Measurements from ENCODE around the gene UTS2.

Gene UTS2

GRCh38 chr1:7862211-7863060 lies 9.6 kb upstream of the UTS2 start:
- no peak for DNase-seq

DNA sequence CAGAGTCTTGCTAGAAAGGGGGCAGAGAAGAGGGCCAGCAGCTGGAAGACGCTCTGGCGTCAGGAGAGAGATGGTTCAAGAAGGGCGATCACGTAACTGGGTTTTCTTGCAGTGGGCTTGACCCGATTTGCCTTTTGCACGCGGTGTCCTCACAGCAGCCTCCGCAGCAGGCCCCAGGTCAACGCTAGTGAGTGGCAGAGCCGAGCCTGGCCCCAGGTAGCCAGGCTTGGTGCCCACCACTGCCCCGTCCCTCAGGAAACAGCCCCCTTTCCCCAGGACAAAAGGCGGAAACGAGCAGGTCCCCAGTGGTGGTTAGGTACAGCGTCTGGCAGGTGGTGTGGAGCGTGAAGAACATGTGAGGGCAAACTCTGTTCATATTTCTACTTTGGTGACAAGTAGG lies 8.6 kb upstream of the UTS2 start:
- no peak for DNase-seq

DNA sequence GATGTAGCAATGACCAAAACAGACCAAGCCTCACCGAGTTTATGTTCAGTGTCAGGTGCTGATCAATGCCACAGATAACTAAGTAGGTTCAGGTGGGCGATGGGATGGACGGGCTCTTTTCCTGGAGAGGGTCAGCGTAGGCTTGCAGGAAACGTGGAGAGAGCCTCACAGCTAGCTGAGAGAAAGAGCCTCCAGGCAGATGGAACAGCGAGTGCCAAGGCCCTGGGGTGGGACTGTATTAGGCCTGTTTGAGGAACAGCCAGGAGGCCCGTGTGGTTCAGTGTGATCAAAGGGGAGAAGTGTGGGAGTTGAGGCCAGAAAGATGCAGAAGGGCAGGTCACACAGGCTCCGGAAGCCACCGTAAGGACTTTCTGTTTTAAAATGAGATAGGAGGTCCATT lies 7.3 kb upstream of the UTS2 start:
- no peak for DNase-seq

DNA sequence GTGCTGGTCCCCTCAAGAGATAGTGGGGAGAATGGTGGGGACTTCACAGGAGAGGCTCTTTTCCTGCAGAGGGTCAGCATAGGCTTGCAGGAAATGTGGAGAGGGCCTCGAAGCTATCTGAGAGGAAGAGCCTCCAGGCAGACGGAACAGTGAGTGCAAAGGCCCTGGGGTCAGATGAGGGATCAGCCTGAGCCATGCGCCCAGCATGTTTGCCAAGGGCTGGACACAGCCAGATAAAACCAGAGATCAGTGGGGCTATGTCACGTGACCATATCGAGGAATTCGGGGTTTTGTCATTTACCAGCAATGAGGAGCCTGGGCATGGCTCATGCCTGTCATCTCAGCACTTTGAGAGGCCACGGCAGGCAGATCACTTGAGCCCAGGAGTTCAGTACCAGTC lies 6.5 kb upstream of the UTS2 start:
- no peak for DNase-seq

- no peak for DNase-seq
Observed at GRCh38 chr1:7857985-7858384, 5.1 kb upstream of the UTS2 start.

DNA sequence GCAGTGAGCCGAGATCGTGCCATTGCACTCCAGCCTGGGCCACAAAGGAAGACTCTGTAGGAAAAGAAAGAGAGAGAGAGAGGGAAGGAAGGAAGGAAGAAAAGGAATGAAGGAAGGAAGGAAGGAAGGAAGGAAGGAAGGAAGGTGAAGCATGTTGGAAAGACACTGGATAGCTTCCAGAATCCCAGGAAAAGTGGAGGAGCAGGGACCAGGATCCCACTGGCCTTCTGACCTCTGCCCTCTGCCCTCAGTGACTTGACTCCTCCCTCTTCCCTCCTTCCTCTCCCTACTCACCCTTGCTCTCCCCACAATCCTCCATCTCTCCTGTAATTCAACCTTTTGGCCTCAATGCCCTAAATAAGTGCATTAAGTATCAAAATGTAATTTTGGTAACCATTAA lies 4.1 kb upstream of the UTS2 start:
- DNase-seq, result no peak

GRCh38 chr1:7856345-7856744 lies 3.5 kb upstream of the UTS2 start:
- DNase-seq, result no peak

DNA sequence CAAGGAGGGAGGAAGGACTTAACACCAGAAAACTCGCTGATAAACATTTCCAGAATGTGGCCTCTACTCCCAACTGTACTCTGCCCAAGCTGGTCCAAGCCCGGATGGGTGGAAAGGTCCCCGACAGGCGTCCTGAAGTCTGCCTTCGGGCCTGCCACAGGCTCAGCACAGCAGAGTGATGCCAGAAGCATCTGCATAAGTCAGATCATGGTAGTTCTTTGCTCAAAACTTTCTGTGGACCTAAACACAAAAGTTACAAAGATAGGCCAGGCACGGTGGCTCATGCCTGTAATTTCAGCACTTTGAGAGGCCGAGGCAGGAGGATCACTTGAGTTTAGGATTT lies 790 bp upstream of the UTS2 start:
- DNase-seq, result no peak

GRCh38 chr1:7850786-7851185 lies 2.1 kb downstream of the UTS2 start:
- DNase-seq, result no peak

DNA sequence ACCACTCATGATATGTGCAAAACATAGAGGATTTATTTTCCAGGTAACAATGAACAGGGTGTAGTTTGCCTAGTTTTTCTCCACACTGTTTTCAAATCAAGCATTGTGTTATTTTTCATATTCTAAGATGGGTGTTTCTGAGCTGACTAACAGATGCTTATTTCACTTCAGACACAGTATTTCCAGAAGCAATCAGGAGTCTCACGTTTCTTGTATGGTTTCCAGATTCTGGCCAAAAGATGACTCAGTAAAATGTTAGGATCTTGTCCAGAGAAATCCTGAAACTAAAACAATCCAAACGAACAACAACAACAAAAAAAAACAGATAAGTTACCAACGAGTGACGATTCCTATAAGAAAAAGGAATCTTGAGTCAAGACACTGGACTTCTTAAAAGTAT lies 5.3 kb downstream of the UTS2 start:
- no peak for DNase-seq

- DNase-seq, result no peak
Observed at GRCh38 chr1:7846656-7847055, 6.2 kb downstream of the UTS2 start.

DNA sequence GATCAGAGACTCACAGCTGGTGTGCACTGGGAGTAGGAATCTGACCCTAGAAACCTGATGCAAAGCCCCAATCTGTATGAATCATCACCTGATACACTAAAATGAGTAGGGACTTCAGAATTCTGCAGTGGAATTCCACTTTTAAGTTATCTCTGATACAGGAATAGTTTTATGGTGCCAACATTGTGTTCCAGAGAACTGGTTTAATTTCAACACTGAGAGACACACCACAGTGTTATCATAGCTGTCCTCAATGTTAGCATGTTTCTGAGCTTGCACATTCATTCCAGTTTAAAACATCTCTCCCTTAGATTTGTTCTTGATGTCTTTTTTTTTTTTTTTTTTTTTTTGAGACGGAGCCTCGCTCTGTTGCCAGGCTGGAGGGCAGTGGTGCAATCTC lies 7.1 kb downstream of the UTS2 start:
- DNase-seq, result no peak

DNA sequence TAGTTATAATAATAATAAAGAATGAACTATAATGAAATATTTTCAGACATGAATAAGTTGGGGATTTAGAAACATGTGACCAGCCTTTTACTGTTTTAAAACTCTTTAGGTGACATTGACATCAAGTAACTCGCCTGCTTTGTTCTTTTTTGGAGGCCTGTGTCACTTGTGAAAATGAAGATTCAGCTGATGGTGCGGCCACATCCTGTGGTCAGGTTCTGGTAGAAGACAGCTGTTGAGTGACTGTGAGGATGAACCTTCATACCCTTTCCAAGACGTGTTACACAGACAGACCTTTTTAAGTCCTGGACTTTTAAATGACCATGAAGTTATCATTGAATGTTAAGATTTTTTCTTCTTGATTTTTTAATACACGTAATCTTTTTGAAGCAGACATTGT lies 10.3 kb downstream of the UTS2 start:
- no peak for DNase-seq

DNA sequence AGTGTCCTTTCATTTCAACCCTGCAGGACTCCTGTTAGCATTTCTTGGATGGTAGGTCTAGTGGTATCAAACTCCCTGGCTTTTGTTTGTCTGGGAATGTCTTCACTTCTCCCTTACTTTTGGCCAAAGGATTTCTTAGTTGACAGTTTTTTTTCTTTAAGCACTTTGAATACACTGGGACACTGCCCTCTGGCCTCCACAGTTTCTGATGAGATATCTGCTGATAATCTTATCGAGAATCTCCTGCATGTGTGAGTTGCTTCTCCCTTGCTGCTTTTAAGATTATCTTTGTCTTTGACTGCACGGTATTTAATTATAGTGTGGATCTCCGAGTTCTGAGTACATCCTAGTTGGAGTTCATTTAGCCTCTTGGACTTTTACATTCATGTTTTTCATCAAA lies 13.3 kb downstream of the UTS2 start:
- DNase-seq, result no peak

DNA sequence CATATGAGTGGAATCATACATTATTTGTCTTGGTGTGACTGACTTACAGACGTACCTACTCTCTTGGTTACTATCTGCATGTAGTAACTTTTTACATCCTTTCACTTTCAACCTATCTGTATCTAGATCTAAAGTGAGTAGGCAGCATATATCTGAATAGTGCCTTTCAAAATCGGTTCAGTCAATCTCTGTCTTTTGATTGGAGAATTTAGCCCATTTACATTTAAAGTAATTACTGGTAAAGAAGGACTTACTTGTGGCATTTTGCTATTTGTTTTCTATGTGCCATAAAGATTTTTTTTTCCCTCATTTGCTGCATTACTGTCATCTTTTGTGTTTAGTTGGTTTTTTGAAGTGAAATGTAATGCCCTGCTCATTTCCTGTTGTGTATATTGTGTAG lies 14.2 kb downstream of the UTS2 start:
- DNase-seq, result no peak

GRCh38 chr1:7833035-7833434 lies 19.8 kb downstream of the UTS2 start:
- no peak for DNase-seq

DNA sequence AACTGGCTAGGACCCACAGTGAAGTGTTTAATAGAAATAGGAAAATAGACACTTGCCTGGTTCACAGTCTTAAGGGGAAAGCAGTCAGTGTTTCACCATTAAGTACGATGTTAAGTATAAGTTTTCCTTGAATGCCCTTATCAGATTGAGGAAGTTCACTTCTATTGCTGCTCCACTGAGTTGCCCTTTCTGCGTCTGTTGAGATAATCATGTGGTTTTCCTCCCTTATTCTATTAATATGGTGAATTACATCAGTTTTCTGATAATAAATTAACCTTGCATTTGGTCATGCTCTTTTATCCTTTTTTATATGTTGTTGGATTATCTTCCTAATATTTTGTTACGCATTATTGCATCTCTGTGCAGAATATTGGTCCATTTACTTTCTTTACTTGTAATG lies 21.4 kb downstream of the UTS2 start:
- DNase-seq, result no peak

DNA sequence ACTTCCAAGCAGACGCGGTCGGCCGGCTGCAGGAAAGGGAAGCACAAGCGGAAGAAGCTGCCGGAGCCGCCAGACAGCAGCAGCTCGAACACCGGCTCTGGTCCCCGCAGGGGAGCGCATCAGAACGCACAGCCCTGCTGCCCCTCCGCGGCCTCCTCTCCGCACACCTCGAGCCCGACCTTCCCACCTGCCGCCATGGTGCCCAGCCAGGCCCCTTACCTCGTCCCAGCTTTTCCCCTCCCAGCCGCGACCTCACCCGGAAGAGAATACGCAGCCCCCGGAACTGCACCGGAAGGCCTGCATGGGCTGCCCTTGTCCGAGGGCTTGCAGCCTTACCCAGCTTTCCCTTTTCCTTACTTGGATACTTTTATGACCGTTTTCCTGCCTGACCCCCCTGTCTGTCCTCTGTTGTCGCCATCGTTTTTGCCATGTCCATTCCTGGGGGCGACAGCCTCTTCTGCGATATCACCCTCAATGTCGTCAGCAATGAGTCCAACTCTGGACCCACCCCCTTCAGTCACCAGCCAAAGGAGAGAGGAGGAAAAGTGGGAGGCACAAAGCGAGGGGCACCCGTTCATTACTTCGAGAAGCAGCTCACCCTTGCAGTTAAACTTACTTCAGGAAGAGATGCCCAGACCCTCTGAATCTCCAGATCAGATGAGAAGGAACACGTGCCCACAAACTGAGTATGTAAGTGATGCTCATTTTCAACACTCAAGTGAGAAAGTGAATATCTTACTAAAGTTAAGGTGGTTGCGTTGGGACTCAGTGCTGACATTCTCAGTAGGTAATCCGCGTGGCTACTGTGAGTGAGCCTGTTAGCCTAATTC lies 25.5 kb downstream of the UTS2 start:
- no peak for DNase-seq

DNA sequence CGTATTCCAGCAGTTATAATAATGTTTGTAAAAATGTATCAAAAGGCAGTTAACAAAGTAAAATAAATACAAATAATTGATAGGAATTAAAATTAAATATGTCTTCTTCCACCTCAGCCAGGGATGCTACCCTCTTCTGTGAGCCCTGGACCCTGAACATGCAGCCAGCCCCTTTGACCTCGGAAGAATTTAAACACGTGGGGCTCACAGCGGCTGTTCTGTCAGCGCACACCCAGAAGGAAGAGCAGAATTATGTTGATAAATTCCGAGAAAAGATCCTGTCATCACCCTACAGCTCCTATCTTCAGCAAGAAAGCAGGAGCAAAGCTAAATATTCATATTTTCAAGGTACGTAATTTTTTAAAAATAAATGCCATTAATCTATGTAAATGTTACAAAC lies 26.5 kb downstream of the UTS2 start:
- no peak for DNase-seq

DNA sequence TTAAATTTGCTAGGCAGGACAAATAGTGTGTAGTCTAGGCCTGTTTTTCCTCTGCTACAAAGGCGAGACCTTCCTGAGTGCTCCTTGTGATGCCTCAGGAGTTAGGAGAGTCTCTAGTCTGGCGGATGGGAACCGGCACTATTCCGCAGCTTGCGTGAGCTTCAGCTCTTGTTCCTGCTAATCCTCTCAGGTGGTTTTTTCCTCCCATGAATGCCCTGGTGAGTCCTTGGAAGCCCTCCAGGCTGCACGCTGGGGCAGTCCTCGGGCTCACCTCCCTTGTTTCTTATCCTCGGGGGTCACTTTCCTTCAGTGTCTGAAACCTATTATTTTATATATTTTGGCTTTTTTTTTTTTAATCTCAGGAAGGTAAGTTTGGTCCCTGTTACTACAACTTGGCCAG lies 28.2 kb downstream of the UTS2 start:
- no peak for DNase-seq

DNA sequence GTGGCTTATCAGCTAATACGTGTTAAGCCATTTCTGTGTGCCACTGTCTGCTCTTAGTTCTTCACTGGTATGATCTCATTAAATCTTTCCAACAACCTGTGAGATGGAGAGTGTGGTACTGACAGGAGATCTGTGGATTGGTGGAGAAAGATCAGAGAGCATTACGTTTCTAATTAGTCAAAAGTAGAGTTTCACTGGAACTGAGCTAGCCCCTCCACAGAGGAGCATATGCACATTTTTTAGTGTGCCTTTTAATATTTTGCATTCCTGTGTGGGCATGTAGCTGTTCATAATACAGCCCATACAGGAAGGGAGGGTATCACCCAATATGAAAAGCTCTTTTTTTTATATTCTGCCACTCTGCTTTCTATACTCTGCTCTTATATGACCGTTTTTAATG lies 31.6 kb downstream of the UTS2 start:
- DNase-seq, result no peak

GRCh38 chr1:7813677-7814373 lies 39.0 kb downstream of the UTS2 start:
- no peak for DNase-seq

DNA sequence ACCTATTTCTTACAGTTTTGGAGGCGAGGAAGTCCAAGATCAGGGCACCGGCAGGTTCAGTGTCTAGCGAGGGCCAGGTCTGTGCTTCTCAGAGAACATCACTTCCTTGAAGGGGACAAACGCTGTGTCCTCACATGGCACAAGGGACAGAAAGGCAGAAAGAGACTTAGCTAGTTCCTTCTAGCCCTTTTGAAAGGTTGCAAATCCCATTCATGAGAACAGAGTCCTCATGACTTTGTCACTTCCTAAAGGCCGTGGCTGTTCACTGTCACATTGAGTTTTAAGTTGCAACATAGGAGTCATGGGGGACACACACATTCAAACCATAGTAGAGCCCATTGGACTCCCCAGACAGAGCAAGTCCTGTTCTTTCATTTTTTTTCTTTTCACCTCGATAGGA lies 41.4 kb downstream of the UTS2 start:
- DNase-seq, result no peak

DNA sequence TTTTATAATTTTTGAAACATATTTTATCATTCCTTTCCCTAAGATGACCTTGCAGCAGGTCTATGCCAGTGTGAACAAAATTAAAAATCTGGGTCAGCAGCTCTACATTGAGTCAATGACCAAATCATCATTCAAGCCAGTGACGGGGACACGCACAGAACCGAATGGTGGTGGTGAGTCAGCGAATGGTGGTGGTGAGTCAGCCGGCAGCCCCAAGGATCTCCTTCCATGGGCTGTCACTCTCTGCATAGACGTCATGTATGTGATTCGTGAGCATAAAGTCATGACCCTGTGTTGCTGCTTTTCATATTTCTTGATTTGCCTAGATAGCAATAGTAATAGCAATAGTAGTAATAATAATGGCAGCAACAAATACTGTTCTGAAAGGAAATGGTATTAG lies 42.5 kb downstream of the UTS2 start:
- no peak for DNase-seq

All from midbrain (tissue), 1 donor.